ENCODE data around the gene DCAF11.

Gene DCAF11

GRCh38 chr14:24079491-24080141 is 35.0 kb upstream of the DCAF11 start:
- no peak for DNase-seq

- DNase-seq = no peak
These were observed 34.4 kb upstream of the DCAF11 start for GRCh38 chr14:24080142-24080530.

- peak; percentile 75 for DNase-seq
These were observed 33.5 kb upstream of the DCAF11 start for GRCh38 chr14:24080888-24081738.

GRCh38 chr14:24081739-24082211 is 32.8 kb upstream of the DCAF11 start:
- no peak for DNase-seq

- DNase-seq = no peak
These were observed 32.0 kb upstream of the DCAF11 start for GRCh38 chr14:24082411-24083080.

- no peak for DNase-seq
These were observed 31.1 kb upstream of the DCAF11 start for GRCh38 chr14:24083462-24083861.

GRCh38 chr14:24084440-24084839 is 30.1 kb upstream of the DCAF11 start:
- no peak for DNase-seq

GRCh38 chr14:24085215-24085614 is 29.4 kb upstream of the DCAF11 start:
- DNase-seq = no peak

GRCh38 chr14:24086193-24086955 is 28.2 kb upstream of the DCAF11 start:
- DNase-seq = no peak

- no peak for DNase-seq
These were observed 27.6 kb upstream of the DCAF11 start for GRCh38 chr14:24087004-24087403.

- DNase-seq = no peak
These were observed 26.5 kb upstream of the DCAF11 start for GRCh38 chr14:24088095-24088494.

GRCh38 chr14:24089890-24090289 is 24.7 kb upstream of the DCAF11 start:
- DNase-seq = no peak

- DNase-seq = no peak
These were observed 22.5 kb upstream of the DCAF11 start for GRCh38 chr14:24092110-24092504.

- no peak for DNase-seq
These were observed 21.9 kb upstream of the DCAF11 start for GRCh38 chr14:24092505-24093206.

GRCh38 chr14:24093207-24093900 is 21.2 kb upstream of the DCAF11 start:
- no peak for DNase-seq

- DNase-seq = peak; percentile 91
These were observed 20.4 kb upstream of the DCAF11 start, which contains the start of gene PCK2 for GRCh38 chr14:24093901-24094840. PCK2 (plus strand) TSS chr14:24094311; CDS start chr14:24094406, 95 bp downstream.

GRCh38 chr14:24094841-24095270 is 19.7 kb upstream of the DCAF11 start:
- DNase-seq = peak; percentile 28

- DNase-seq = peak; percentile 62
These were observed 19.1 kb upstream of the DCAF11 start for GRCh38 chr14:24095271-24096068.

- DNase-seq = no peak
These were observed 17.9 kb upstream of the DCAF11 start for GRCh38 chr14:24096545-24097181.

All from activated naive CD4-positive, alpha-beta T cell treated with anti-CD3 and anti-CD28 coated beads, Interleukin-2, amount 50 U/mL, for 16 hours (primary cell).